ENCODE results near the gene EXOC3. TPM values are rescaled to one million over a fixed set of nuclear protein-coding genes. Genes with fewer than 3 reads are reported as not detected.

The EXOC3 gene
- total RNA-seq, 1 donor from 2014 or later: 37.3 TPM

- H3K4me3 ChIP-seq (ENCODE audit: low read depth, low read length): no peak overlapping the region
- DNase-seq (ENCODE audit: low read depth): no peak
- no peak for TF ChIP-seq CTCF (IDR thresholded peaks at IDR 0.05; ENCODE audit: insufficient read depth, low read length, poor library complexity, severe bottlenecking)
These were observed 14.8 kb upstream of the EXOC3 start for GRCh38 chr5:428219-428618.

GRCh38 chr5:428754-429452 is 14.1 kb upstream of the EXOC3 start:
- no peak for DNase-seq (ENCODE audit: low read depth)
- Histone ChIP-seq H3K36me3 (ENCODE audit: control insufficient read depth, insufficient read depth, low read length) (no peaks in the 10 kb centered on the region), H3K4me3 (ENCODE audit: low read depth, low read length) (no peak overlapping the region), H3K27me3 (ENCODE audit: control insufficient read depth, insufficient read depth, low read length) (peaks cover 2% of the 10 kb centered on the region)
- no peak for TF ChIP-seq CTCF (IDR thresholded peaks at IDR 0.05; ENCODE audit: insufficient read depth, low read length, poor library complexity, severe bottlenecking)

More at GRCh38 chr5:428219-428618, 14.8 kb upstream of the EXOC3 start:
- Histone ChIP-seq H3K36me3 (ENCODE audit: control insufficient read depth, insufficient read depth, low read length) (no peaks in the 10 kb centered on the region), H3K27me3 (ENCODE audit: control insufficient read depth, insufficient read depth, low read length) (peaks cover 2% of the 10 kb centered on the region)

- H3K27me3 ChIP-seq (ENCODE audit: control insufficient read depth, insufficient read depth, low read length): peaks cover 2% of the 10 kb centered on the region
- no peak for TF ChIP-seq CTCF (IDR thresholded peaks at IDR 0.05; ENCODE audit: insufficient read depth, low read length, poor library complexity, severe bottlenecking)
- no peak overlapping the region for H3K4me3 ChIP-seq (ENCODE audit: low read depth, low read length)
- no peak for DNase-seq (ENCODE audit: low read depth)
- no peaks in the 10 kb centered on the region for H3K36me3 ChIP-seq (ENCODE audit: control insufficient read depth, insufficient read depth, low read length)
These were observed 13.4 kb upstream of the EXOC3 start for GRCh38 chr5:429453-430188.

- Histone ChIP-seq H3K27me3 (ENCODE audit: control insufficient read depth, insufficient read depth, low read length) (peaks cover 2% of the 10 kb centered on the region), H3K36me3 (ENCODE audit: control insufficient read depth, insufficient read depth, low read length) (no peaks in the 10 kb centered on the region), H3K4me3 (ENCODE audit: low read depth, low read length) (no peak overlapping the region)
- DNase-seq (ENCODE audit: low read depth): no peak
- TF ChIP-seq CTCF (IDR thresholded peaks at IDR 0.05; ENCODE audit: insufficient read depth, low read length, poor library complexity, severe bottlenecking): no peak
These were observed 12.6 kb upstream of the EXOC3 start for GRCh38 chr5:430214-430925.

GRCh38 chr5:431001-431710 is 11.8 kb upstream of the EXOC3 start:
- peak; percentile 89 for TF ChIP-seq CTCF (IDR thresholded peaks at IDR 0.05; ENCODE audit: insufficient read depth, low read length, poor library complexity, severe bottlenecking)
- Histone ChIP-seq H3K4me3 (ENCODE audit: low read depth, low read length) (no peak overlapping the region), H3K36me3 (ENCODE audit: control insufficient read depth, insufficient read depth, low read length) (no peaks in the 10 kb centered on the region), H3K27me3 (ENCODE audit: control insufficient read depth, insufficient read depth, low read length) (peaks cover 2% of the 10 kb centered on the region)
- DNase-seq (ENCODE audit: low read depth): no peak
